HFFc6 (cell line): ENCODE data around the gene ZNF107. TPM values are rescaled to one million over a fixed set of nuclear protein-coding genes. Genes with fewer than 3 reads are reported as not detected.

Experiments used
- DNase-seq: peaks from one replicate; pipeline ENCODE4 v3.0.0-alpha.2; 2018
- H3K27ac Mint-ChIP-seq: 2 replicates; pipeline ENCODE4 v1.8.0; 2020; ENCODE audit warnings: mild to moderate bottlenecking, mixed read lengths
- H3K27me3 Mint-ChIP-seq: 2 replicates; pipeline ENCODE4 v1.8.0; 2021; ENCODE audit warnings: mild to moderate bottlenecking, moderate library complexity, mixed read lengths; ENCODE audit not compliant: insufficient read depth
- H3K36me3 Mint-ChIP-seq: 2 replicates; pipeline ENCODE4 v1.8.0; 2021; ENCODE audit warnings: low read depth, mixed read lengths
- H3K4me1 Mint-ChIP-seq: 2 replicates; pipeline ENCODE4 v1.8.0; 2020; ENCODE audit warnings: low read depth, mixed read lengths
- H3K4me3 Mint-ChIP-seq: 2 replicates; pipeline ENCODE4 v1.8.0; 2020; ENCODE audit warnings: mild to moderate bottlenecking, moderate library complexity, mixed read lengths
- H3K9me3 Mint-ChIP-seq: 2 replicates; pipeline ENCODE4 v1.8.0; 2020; ENCODE audit warnings: mild to moderate bottlenecking, mixed read lengths
- total RNA-seq, 6 experiments: library from RNA; stranded (reverse); fragmentation: NEBNext Ultra II Directional; extraction: Animal tissue kit (Norgen Biotek cat#: 25700); gene quantifications; 2 replicates in 1 of 6; 3 replicates in 5 of 6; pipeline ENCODE4 v1.2.3, GENCODE V29; 2021
- TF ChIP-seq, protein P1 (sequence below): fragments of 200-600 bp; sonication (generic); IDR thresholded peaks from 2 replicates; pipeline ENCODE4 v1.5.0; 2021; ENCODE audit warnings: antibody characterized with exemption, mild to moderate bottlenecking

Gene ZNF107
- total RNA-seq, 6 experiments from 2014 or later: 2.5 to 3.9 (median 3.4) TPM

GRCh38 chr7:64639267-64640001 is 26.5 kb upstream of the ZNF107 start:
- H3K4me1 Mint-ChIP-seq: no peaks in the 10 kb centered on the region
- H3K9me3 Mint-ChIP-seq: peaks cover 29% of the 10 kb centered on the region; the same call in 1 of the 2 replicates
- TF ChIP-seq, protein P1, sequence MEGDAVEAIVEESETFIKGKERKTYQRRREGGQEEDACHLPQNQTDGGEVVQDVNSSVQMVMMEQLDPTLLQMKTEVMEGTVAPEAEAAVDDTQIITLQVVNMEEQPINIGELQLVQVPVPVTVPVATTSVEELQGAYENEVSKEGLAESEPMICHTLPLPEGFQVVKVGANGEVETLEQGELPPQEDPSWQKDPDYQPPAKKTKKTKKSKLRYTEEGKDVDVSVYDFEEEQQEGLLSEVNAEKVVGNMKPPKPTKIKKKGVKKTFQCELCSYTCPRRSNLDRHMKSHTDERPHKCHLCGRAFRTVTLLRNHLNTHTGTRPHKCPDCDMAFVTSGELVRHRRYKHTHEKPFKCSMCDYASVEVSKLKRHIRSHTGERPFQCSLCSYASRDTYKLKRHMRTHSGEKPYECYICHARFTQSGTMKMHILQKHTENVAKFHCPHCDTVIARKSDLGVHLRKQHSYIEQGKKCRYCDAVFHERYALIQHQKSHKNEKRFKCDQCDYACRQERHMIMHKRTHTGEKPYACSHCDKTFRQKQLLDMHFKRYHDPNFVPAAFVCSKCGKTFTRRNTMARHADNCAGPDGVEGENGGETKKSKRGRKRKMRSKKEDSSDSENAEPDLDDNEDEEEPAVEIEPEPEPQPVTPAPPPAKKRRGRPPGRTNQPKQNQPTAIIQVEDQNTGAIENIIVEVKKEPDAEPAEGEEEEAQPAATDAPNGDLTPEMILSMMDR: no peak
- no peak overlapping the region for H3K4me3 Mint-ChIP-seq
- H3K27me3 Mint-ChIP-seq: no peaks in the 10 kb centered on the region; the same call in 1 of the 2 replicates
- no peak overlapping the region for H3K27ac Mint-ChIP-seq
- no peaks in the 10 kb centered on the region for H3K36me3 Mint-ChIP-seq
- no peak for DNase-seq

GRCh38 chr7:64640504-64640903 is 25.4 kb upstream of the ZNF107 start:
- DNase-seq: no peak

DNA sequence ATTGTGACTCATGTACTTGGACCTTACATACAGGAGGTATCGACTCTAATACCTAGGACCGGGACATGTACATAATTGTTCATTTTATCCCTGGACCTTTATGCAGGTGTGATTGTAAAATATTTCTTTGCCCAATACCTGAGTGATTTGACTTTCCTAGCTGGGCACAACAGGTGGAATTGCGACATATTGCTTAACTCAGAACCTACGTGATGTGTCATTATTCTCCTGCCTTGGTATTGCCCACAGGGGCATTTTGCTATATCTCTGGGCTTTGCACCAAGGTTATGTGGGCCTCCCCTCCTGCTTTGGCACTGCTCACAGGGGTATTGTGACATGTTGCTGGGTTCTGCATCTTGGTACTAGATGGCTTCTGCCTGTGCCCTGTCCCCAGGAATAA is 23.9 kb upstream of the ZNF107 start:
- DNase-seq: no peak
- Mint-ChIP-seq H3K27me3 (no peaks in the 10 kb centered on the region; the same call in 1 of the 2 replicates), H3K4me1 (no peaks in the 10 kb centered on the region), H3K9me3 (peaks cover 22% of the 10 kb centered on the region; the same call in 1 of the 2 replicates), H3K36me3 (no peaks in the 10 kb centered on the region), H3K4me3 (no peak overlapping the region), H3K27ac (no peak overlapping the region)
- TF ChIP-seq, protein P1: no peak

More at GRCh38 chr7:64640504-64640903, 25.4 kb upstream of the ZNF107 start:
- Mint-ChIP-seq H3K4me3 (no peak overlapping the region), H3K27ac (no peak overlapping the region), H3K36me3 (no peaks in the 10 kb centered on the region), H3K27me3 (no peaks in the 10 kb centered on the region; the same call in 1 of the 2 replicates), H3K4me1 (no peaks in the 10 kb centered on the region), H3K9me3 (peaks cover 22% of the 10 kb centered on the region; the same call in 1 of the 2 replicates)
- TF ChIP-seq, protein P1: no peak

DNA sequence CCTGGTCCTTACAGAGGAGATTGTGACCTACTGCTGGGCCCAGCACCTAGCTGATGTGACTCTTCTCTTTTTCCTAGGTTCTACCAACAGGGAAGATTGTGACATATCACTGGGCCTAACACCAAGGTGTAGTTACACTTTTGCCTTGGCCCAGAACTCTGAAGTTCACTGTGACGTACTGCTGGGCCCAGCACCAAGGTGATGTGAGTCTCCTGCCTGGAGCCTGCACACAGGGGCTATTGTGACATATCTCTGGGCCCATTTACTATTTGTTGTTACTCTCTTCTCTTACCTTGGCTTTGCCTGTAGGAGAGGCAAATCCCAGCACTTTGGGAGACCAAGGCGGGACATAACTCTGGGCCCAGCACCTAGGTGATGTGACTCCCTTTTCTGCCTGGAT is 23.1 kb upstream of the ZNF107 start:
- no peak for DNase-seq
- TF ChIP-seq, protein P1: no peak
- Mint-ChIP-seq H3K9me3 (peaks cover 16% of the 10 kb centered on the region; the same call in 1 of the 2 replicates), H3K4me3 (no peak overlapping the region), H3K4me1 (no peaks in the 10 kb centered on the region), H3K27ac (no peak overlapping the region), H3K27me3 (no peaks in the 10 kb centered on the region; the same call in 1 of the 2 replicates), H3K36me3 (no peaks in the 10 kb centered on the region)

DNA sequence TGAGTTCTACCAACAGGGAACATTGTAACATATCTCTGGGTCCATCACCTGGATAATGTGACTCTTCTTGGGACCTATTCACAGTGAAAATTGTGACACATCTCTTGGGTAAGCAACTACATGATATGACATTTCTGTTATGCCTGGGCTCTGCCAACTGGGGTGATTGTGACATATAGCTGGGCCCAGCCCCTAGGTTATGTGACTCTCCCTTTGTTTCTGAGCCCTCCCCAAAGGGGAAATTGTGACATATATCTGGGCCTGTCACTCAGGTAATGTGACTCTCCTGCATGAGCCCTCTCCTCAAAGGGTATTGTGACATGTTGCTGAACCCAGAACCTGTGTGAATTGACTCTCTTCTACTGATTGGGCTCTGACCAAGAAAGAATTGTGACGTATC is 22.4 kb upstream of the ZNF107 start:
- no peaks in the 10 kb centered on the region for H3K36me3 Mint-ChIP-seq
- H3K9me3 Mint-ChIP-seq: peaks cover 15% of the 10 kb centered on the region; the same call in 1 of the 2 replicates
- H3K4me1 Mint-ChIP-seq: no peaks in the 10 kb centered on the region
- no peak overlapping the region for H3K27ac Mint-ChIP-seq
- no peaks in the 10 kb centered on the region; the same call in 1 of the 2 replicates for H3K27me3 Mint-ChIP-seq
- H3K4me3 Mint-ChIP-seq: no peak overlapping the region
- DNase-seq: no peak
- TF ChIP-seq, protein P1: no peak
